Measurements from ENCODE around the gene PRKCA.

Gene PRKCA

GRCh38 chr17:66557886-66558285 is 255.5 kb downstream of the PRKCA start:
- no peak for DNase-seq

GRCh38 chr17:66560691-66561090 is 258.3 kb downstream of the PRKCA start:
- no peak for DNase-seq

DNA sequence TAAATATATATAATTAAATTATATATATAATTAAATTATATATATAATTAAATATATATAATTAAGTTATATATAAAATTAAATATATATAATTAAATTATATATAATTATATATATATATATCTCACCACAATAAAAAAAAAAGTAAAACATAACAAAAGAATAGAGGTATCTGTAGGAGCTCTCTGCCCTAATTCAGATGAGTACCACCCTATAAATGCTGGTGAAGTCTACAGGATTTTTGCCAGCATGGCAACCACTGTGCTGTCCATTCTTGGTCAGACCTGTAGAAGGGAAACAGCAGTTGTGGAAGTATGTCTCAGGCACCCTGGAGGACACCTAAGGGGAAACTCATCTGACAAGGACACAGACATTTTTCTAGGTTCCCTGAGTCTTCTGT is 259.7 kb downstream of the PRKCA start:
- DNase-seq: no peak

DNA sequence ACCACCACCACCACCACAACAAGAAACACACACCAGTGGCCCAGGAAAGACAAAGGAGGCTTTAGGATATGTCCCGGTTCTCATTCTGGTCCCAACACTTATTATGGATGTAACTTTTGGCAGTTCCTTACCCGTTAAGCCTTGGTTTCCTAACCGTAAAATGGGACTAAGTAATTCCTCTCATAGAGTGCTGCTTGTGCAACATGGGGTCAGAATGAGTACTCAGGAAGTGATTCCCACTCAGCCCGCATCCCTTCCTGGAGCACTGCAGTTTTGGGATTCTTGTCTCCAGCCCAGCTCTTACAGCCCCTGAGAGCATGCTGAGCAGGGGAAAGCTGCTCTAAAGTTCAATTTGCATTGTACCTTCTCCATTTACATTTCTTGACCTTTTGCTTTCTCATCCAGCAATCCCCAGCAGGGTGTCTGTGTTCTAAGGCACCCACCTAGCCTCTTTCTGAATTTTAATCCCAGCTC is 262.6 kb downstream of the PRKCA start:
- no peak for DNase-seq

- peak; percentile 77 for DNase-seq
Observed at GRCh38 chr17:66567234-66568170, 265.1 kb downstream of the PRKCA start.

- DNase-seq: no peak
Observed at GRCh38 chr17:66569572-66569971, 267.2 kb downstream of the PRKCA start.

DNA sequence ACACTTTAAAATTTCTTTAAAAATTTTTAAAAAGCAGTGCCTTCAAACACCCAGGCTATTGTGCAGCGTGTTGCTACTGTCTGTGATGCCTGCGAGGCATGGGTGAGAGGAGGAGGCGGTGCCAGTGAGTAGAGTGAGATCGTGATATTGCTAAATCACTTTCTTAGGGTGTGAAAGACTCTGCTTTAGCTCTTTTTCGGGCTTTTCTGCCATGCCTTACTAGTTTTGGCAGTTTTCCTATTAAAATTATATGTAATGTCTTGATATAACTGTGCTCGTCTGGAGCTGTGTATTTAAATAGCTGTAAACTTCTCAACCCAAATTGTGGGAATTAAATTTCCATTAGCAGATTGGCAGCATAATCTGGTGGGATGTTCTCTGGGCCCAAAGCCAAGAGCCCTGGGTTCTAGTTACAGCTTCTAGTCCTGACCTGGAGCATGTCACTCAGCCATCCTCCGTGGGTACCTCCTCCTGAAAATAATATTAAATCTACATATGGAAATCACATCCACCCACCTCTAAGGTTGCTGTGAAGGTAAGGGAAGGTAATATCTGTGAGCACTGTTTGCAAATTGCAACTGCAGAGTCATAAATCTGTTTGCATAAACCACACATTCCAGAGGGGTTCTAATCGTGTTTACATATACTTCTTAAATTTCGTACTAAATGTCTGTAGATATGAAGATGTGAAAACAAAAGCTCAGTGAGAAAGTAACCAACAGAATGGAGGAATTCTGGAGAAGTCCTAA is 268.2 kb downstream of the PRKCA start:
- DNase-seq: no peak

DNA sequence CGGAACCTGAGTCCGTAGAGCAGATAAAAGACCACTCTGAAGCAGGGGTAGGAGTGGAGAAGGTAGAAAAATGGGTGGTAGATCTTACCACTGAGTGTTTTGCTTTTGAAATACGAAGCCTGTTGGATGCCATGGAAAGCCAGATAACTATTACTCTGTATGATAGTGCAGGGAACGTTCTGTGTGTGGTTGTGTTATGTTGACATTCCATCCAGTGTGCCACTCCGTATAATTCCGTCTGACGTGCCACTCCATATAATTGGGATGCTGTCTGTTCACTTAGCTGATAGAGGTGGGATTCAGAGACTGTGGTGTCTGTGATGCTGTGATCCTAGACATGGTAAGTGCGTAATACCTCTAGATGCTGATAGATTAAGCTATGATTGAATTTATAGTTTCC is 269.3 kb downstream of the PRKCA start:
- DNase-seq: no peak

GRCh38 chr17:66573078-66573477 is 270.7 kb downstream of the PRKCA start:
- DNase-seq: no peak

DNA sequence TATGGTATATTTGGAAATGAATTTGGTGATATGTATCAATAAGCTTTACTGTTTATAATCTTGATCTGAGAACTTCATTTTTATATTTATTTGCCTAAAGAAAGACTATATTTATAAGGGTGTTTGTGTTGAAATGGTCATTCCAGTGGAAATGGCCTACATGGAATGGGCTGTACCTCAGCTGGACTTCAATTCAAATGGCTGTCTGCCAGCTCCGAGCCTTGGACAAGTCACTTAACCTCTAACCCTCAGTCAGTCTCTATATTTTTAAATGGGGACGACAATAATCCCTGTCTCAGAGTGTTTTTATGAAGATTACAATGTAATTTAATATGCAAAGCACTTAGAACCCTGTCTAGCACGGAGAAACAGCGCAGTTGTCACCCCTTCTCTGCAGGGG is 271.7 kb downstream of the PRKCA start:
- DNase-seq: no peak

GRCh38 chr17:66576473-66576872 is 274.1 kb downstream of the PRKCA start:
- DNase-seq: no peak

DNA sequence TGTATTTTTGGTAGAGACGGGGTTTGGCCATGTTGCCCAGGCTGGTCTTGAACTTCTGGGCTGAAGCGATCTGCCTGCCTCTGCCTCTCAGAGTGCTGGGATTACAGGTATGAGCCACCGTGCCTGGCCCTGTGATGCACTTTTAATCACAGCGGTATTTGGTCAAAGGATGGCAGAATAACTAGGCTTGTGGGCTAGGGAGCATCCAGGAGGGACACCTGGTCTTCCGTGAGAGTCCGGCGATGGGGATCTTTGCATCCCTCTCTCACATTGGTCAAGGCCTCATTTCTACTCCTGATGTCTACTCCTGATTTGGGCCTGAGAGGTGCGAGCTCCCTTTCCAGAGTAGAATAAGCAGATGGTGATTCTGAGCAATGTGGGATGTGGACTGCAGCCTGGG is 274.6 kb downstream of the PRKCA start:
- no peak for DNase-seq

- DNase-seq: no peak
Observed at GRCh38 chr17:66578781-66579489, 276.5 kb downstream of the PRKCA start.

DNA sequence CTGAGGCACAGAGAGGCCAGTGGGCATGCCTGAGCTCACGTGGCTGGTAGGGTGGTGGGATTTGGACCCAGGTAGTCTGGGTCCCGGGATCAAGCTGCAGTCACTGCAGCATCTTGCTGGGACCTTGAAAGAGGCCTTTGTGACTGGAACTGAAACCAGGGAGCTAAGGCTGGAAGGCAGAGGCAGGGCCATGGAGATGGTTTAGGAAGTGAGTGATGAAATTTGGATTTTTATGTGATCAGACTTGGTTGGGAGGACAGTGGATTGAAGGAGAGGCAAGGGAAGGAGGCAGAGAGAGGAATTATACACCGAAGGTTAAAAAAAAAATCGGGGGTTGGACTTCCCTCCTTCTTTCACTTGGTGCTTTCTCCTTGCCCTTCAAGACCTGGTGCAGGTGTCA is 277.1 kb downstream of the PRKCA start:
- DNase-seq: no peak

DNA sequence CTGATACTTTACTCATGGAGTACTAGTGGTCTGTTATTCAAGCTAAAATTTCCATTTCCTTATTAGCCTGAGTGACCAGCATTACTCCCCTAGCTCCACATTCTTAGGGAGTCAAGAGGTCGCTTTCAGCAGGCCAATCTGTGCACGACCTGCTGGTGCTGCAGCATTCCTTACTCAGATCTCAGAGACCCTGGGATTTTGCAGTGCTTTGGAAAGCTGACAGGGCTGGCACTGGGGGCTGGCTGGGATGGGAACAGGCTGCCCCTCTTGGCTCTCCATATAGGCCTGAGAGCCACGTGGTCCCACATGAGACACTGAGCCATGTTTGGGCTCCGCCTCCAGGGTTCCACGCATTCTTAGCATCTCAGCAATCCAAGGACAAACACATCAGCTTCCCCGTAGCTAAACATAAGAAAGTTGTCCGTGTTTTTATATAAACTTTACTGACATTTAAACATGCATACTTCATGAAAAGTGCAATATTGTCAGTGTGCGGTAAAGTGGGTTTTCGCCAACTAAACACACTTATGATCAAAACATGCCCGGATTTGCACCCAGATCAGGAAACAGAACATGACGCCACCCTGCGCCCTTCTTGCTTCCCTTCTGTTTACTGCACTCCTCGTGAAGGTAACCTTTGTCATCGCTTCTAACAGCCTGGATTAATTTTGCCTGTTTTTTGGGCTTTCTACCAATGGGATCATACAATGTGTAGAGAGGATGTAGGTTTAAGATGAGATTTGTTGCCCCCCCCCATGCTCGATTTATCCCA is 278.0 kb downstream of the PRKCA start:
- no peak for DNase-seq

DNA sequence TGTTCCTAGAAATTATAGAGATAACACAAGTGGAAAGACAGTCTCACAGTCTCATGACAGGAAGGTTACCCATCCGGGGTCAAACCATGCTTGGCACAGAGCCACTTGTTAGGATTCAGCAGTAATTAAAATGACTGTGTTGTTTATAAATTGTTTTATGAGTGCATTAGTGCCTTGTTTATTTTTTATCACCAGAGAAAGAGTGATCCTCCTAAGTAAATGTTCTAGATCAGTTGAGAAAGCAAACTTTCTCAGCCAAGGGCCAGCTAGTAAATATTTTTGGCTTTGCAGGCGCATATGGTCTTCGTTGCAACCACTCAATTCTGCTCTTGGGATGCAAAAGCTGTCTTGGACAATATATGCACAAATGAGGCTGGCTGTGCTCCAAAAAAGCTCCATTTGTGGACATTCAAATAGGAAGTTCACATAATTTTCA is 278.6 kb downstream of the PRKCA start:
- no peak for DNase-seq

- DNase-seq: no peak
Observed at GRCh38 chr17:66582373-66583111, 280.1 kb downstream of the PRKCA start.

DNA sequence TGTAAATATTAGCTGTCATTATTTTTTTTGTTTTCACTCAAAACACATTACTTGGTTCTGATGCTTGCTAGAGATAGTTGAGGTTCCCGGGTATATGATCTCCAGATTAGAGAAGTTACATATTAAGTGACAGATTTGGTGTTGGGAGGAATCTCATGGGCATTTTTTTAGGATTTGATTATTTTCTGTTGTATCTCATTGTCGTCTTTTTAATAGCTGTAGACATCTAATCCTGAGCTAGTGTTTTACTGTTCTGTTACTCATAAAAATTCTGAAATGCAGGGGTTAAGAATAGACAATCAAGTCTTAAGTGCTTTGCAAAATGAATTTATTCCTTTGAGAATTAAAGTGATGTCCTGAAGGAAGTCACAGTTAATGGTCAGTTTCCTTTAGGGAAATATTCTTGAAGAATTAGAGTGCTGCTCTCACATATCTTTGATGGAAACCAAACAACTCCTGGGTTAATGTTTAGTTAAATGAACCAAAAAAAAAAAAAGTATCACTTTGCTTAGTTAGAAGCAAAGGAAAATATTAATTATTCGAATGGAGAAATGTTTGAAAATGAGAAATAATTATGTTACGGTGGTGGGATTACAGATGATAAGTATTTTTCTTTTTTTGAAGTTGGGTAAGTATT is 280.8 kb downstream of the PRKCA start:
- no peak for DNase-seq

DNA sequence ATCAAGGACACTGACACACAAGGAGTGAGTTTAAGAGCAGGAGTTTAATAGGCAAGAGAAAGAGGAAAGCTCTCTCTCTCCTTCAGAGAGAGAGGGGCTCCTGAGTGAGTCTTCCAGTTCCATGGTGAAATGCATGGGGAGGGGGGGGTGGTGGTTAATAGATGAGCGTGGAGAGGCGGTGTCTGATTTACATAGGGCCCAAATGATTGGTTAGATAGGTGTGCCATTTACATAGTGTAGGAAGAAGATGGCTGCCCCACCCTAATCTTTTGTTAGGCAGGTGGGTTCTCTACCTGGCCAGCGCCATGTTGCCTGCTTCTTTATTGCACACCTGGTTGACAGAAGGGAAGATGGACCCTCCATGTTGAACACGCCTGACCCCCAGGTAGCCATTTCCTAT is 282.5 kb downstream of the PRKCA start:
- DNase-seq: no peak

GRCh38 chr17:66585472-66585871 is 283.1 kb downstream of the PRKCA start:
- DNase-seq: no peak

GRCh38 chr17:66589892-66590291 is 287.5 kb downstream of the PRKCA start:
- no peak for DNase-seq

Measured in CD4-positive, alpha-beta T cell treated with Interleukin-4 for 4 hours (primary cell).